ENCODE results near the gene HOXD11. TPM values are rescaled to one million over a fixed set of nuclear protein-coding genes. Genes with fewer than 3 reads are reported as not detected.

The HOXD11 gene
- total RNA-seq, 4 donors from 2014 or later, result 0.88 to 34.6 (median 8.6) TPM; not detected in 1

GRCh38 chr2:176146101-176146500 is 39.0 kb downstream of the HOXD11 start:
- Histone ChIP-seq H3K4me3 (no peak overlapping the region), H3K27me3 (no peaks in the 10 kb centered on the region), H3K9me3 (no peaks in the 10 kb centered on the region), H3K4me1 (peaks cover 5 to 23% of the 10 kb centered on the region in 2 donors), H3K36me3 (no peaks in the 10 kb centered on the region), H3K27ac (peak overlapping the region; percentile 75 to 83)
- TF ChIP-seq CTCF (IDR thresholded peaks at IDR 0.05) (peak in 1 of 4 experiments; percentile 10), POLR2A (IDR thresholded peaks at IDR 0.05) (no peak)
- intact Hi-C loops (cut with DNase I; ENCODE audit: low total_unique reads), result no loop called here
- DNase-seq, result peak in 1 of 2 donors; percentile 45

- no peaks in the 10 kb centered on the region for H3K27me3 ChIP-seq
- no peak for TF ChIP-seq POLR2A (IDR thresholded peaks at IDR 0.05)
- no peak for TF ChIP-seq CTCF (IDR thresholded peaks at IDR 0.05)
- no peak overlapping the region for H3K4me3 ChIP-seq
- peak overlapping the region; percentile 75 to 83 for H3K27ac ChIP-seq
- DNase-seq, result no peak
- H3K36me3 ChIP-seq, result no peaks in the 10 kb centered on the region
- no peaks in the 10 kb centered on the region for H3K9me3 ChIP-seq
- H3K4me1 ChIP-seq, result peaks cover 5 to 23% of the 10 kb centered on the region in 2 donors
- intact Hi-C loops (cut with DNase I; ENCODE audit: low total_unique reads), result no loop called here
Measured at GRCh38 chr2:176146645-176147044, 39.6 kb downstream of the HOXD11 start.

- TF ChIP-seq POLR2A (IDR thresholded peaks at IDR 0.05) (no peak), CTCF (IDR thresholded peaks at IDR 0.05) (no peak)
- peaks cover 5 to 23% of the 10 kb centered on the region in 2 donors for H3K4me1 ChIP-seq
- H3K27me3 ChIP-seq, result no peaks in the 10 kb centered on the region
- intact Hi-C loops (cut with DNase I; ENCODE audit: low total_unique reads), result no loop called here
- H3K36me3 ChIP-seq, result no peaks in the 10 kb centered on the region
- DNase-seq, result no peak
- H3K27ac ChIP-seq, result peak overlapping the region; percentile 75 to 83
- no peaks in the 10 kb centered on the region for H3K9me3 ChIP-seq
- peak overlapping the region in 1 of 2 donors; percentile 15 for H3K4me3 ChIP-seq
Measured at GRCh38 chr2:176147210-176147799, 40.2 kb downstream of the HOXD11 start.

GRCh38 chr2:176147800-176148496 is 40.9 kb downstream of the HOXD11 start:
- Histone ChIP-seq H3K4me3 (peak overlapping the region in 1 of 2 donors; percentile 15), H3K36me3 (no peaks in the 10 kb centered on the region), H3K9me3 (no peaks in the 10 kb centered on the region), H3K27me3 (no peaks in the 10 kb centered on the region), H3K27ac (peak overlapping the region; percentile 75 to 83), H3K4me1 (peaks cover 5 to 17% of the 10 kb centered on the region in 2 donors)
- TF ChIP-seq CTCF (IDR thresholded peaks at IDR 0.05) (no peak), POLR2A (IDR thresholded peaks at IDR 0.05) (no peak)
- intact Hi-C loops (cut with DNase I; ENCODE audit: low total_unique reads), result no loop called here
- DNase-seq, result peak in 1 of 2 donors; percentile 27

GRCh38 chr2:176148751-176149421 is 41.8 kb downstream of the HOXD11 start:
- DNase-seq, result no peak
- intact Hi-C loops (cut with DNase I; ENCODE audit: low total_unique reads), result no loop called here
- peaks cover 5 to 12% of the 10 kb centered on the region in 2 donors for H3K4me1 ChIP-seq
- peak overlapping the region; percentile 75 to 83 for H3K27ac ChIP-seq
- no peak for TF ChIP-seq POLR2A (IDR thresholded peaks at IDR 0.05)
- no peak for TF ChIP-seq CTCF (IDR thresholded peaks at IDR 0.05)
- H3K27me3 ChIP-seq, result no peaks in the 10 kb centered on the region
- no peaks in the 10 kb centered on the region for H3K9me3 ChIP-seq
- no peaks in the 10 kb centered on the region for H3K36me3 ChIP-seq
- H3K4me3 ChIP-seq, result no peak overlapping the region
